ENCODE data around the gene CPNE1.
"Not testable (repeated sequence)": the region's sequence is repeated elsewhere in the genome, so short reads cannot be mapped to it uniquely, and the experiment has no call there.

The CPNE1 gene

GRCh38 chr20:35697696-35698297 lies 33.1 kb upstream of the CPNE1 start:
- no peak for DNase-seq

- DNase-seq = no peak
Measured at GRCh38 chr20:35695978-35696377, 31.3 kb upstream of the CPNE1 start.

GRCh38 chr20:35695245-35695749 lies 30.6 kb upstream of the CPNE1 start:
- DNase-seq = no peak

GRCh38 chr20:35690265-35690664 lies 25.6 kb upstream of the CPNE1 start:
- DNase-seq = no peak

- not testable (repeated sequence) for DNase-seq
Measured at GRCh38 chr20:35686872-35687271, 22.2 kb upstream of the CPNE1 start.

- DNase-seq = not testable (repeated sequence)
Measured at GRCh38 chr20:35685368-35685767, 20.7 kb upstream of the CPNE1 start.

GRCh38 chr20:35681960-35682359 lies 17.3 kb upstream of the CPNE1 start:
- no peak for DNase-seq

GRCh38 chr20:35680452-35681183 lies 15.9 kb upstream of the CPNE1 start:
- no peak for DNase-seq

GRCh38 chr20:35674921-35675320 lies 10.2 kb upstream of the CPNE1 start:
- no peak for DNase-seq

GRCh38 chr20:35673884-35674283 lies 9.2 kb upstream of the CPNE1 start:
- no peak for DNase-seq

GRCh38 chr20:35669681-35670080 lies 5.0 kb upstream of the CPNE1 start:
- DNase-seq = no peak

- DNase-seq = no peak
Measured at GRCh38 chr20:35669221-35669620, 4.5 kb upstream of the CPNE1 start.

GRCh38 chr20:35665949-35666288 lies 1.2 kb upstream of the CPNE1 start:
- DNase-seq = no peak

- no peak for DNase-seq
Measured at GRCh38 chr20:35663516-35664465, 909 bp downstream of the CPNE1 start.

GRCh38 chr20:35662551-35662950 lies 2.1 kb downstream of the CPNE1 start:
- DNase-seq = no peak

- no peak for DNase-seq
Measured at GRCh38 chr20:35661908-35662307, 2.8 kb downstream of the CPNE1 start.

- DNase-seq = no peak
Measured at GRCh38 chr20:35661053-35661452, 3.6 kb downstream of the CPNE1 start.

- no peak for DNase-seq
Measured at GRCh38 chr20:35660122-35660937, 4.4 kb downstream of the CPNE1 start.

GRCh38 chr20:35657271-35657670 lies 7.4 kb downstream of the CPNE1 start:
- no peak for DNase-seq

- DNase-seq = no peak
Measured at GRCh38 chr20:35654415-35654814, 10.3 kb downstream of the CPNE1 start.

GRCh38 chr20:35653893-35654292 lies 10.8 kb downstream of the CPNE1 start:
- DNase-seq = no peak

- no peak for DNase-seq
Measured at GRCh38 chr20:35653430-35653734, 11.3 kb downstream of the CPNE1 start.
